ENCODE results near the gene NRG4. TPM values are rescaled to one million over a fixed set of nuclear protein-coding genes. Genes with fewer than 3 reads are reported as not detected.
"Not testable (repeated sequence)": the region's sequence is repeated elsewhere in the genome, so short reads cannot be mapped to it uniquely, and the experiment has no call there.

The NRG4 gene
- total and polyA plus RNA-seq, 7 donors = 0.98 to 30.0 (median 6.4) TPM

- Histone ChIP-seq H3K27me3 (ENCODE audit: insufficient read depth in 3 of 3, low read length in 2 of 3) (no peaks in the 10 kb centered on the region), H3K9me3 (no peaks in the 10 kb centered on the region), H3K4me1 (peaks cover 32% of the 10 kb centered on the region), H3K36me3 (ENCODE audit: insufficient read depth in 1 of 2, low read depth in 1 of 2) (peaks cover 0 to 36% of the 10 kb centered on the region in 2 donors), H3K4me3 (no peak overlapping the region), H3K27ac (no peak overlapping the region)
- peak; percentile 55 to 86 (median 79) for ATAC-seq
- intact Hi-C loops (cut with DNase I) = no loop called here
- DNase-seq = peak in 1 of 2 donors; percentile 17
- 82 to 85% (median 83%) methylated on average over 9 of the region's 9 CpGs for WGBS, 3 donors
- peak; percentile 32 for TF ChIP-seq CTCF (IDR thresholded peaks at IDR 0.05)
These were observed 90.2 kb downstream of the NRG4 start for GRCh38 chr15:75921732-75922703.

- Histone ChIP-seq H3K9me3 (no peaks in the 10 kb centered on the region), H3K36me3 (ENCODE audit: insufficient read depth in 1 of 2, low read depth in 1 of 2) (peaks cover 0 to 40% of the 10 kb centered on the region in 2 donors), H3K27ac (no peak overlapping the region), H3K4me1 (peaks cover 26% of the 10 kb centered on the region), H3K27me3 (ENCODE audit: insufficient read depth in 3 of 3, low read length in 2 of 3) (no peaks in the 10 kb centered on the region), H3K4me3 (no peak overlapping the region)
- DNase-seq (no peak), ATAC-seq (no peak)
- intact Hi-C loops (cut with DNase I) = no loop called here
- WGBS, 3 donors = 97 to 100% (median 98%) methylated on average over 1 of the region's 1 CpG
- no peak for TF ChIP-seq CTCF (IDR thresholded peaks at IDR 0.05)
These were observed 92.1 kb downstream of the NRG4 start for GRCh38 chr15:75920079-75920478.

DNA sequence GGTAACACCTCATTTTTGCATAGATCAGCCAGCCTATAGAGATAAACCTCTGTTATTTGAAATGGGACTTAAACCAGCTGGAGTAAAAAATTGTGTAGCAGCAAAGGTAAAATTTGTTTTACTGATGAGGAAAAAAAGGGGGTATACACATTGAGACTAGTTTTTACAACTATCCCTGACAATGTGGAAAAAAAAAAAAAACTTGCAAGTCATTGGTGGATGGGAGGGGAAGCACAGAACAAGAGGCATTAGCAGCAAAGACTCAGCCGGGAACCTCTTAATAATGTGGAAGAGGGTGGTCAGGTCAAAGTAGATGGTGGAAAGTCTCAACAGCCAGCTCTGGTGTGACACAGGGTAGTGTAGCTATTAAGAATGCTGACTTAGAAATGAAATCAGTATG lies 94.1 kb downstream of the NRG4 start:
- Histone ChIP-seq H3K27me3 (ENCODE audit: insufficient read depth in 3 of 3, low read length in 2 of 3) (no peaks in the 10 kb centered on the region), H3K36me3 (ENCODE audit: insufficient read depth in 1 of 2, low read depth in 1 of 2) (peaks cover 0 to 60% of the 10 kb centered on the region in 2 donors), H3K4me1 (peaks cover 18% of the 10 kb centered on the region), H3K9me3 (no peaks in the 10 kb centered on the region), H3K27ac (no peak overlapping the region), H3K4me3 (no peak overlapping the region)
- 94 to 100% (median 100%) methylated on average over 1 of the region's 1 CpG for WGBS, 3 donors
- ATAC-seq (no peak), DNase-seq (no peak)
- intact Hi-C loops (cut with DNase I) = no loop called here
- TF ChIP-seq CTCF (IDR thresholded peaks at IDR 0.05) = no peak

- intact Hi-C loops (cut with DNase I) = no loop called here
- DNase-seq (no peak), ATAC-seq (no peak)
- Histone ChIP-seq H3K27ac (no peak overlapping the region), H3K27me3 (ENCODE audit: insufficient read depth in 3 of 3, low read length in 2 of 3) (no peaks in the 10 kb centered on the region), H3K36me3 (ENCODE audit: insufficient read depth in 1 of 2, low read depth in 1 of 2) (peaks cover 0 to 61% of the 10 kb centered on the region in 2 donors), H3K9me3 (no peaks in the 10 kb centered on the region), H3K4me1 (peaks cover 6% of the 10 kb centered on the region), H3K4me3 (no peak overlapping the region)
- TF ChIP-seq CTCF (IDR thresholded peaks at IDR 0.05) = no peak
- 84 to 93% (median 87%) methylated on average over 1 of the region's 1 CpG for WGBS, 3 donors
These were observed 95.2 kb downstream of the NRG4 start for GRCh38 chr15:75916978-75917377.

DNA sequence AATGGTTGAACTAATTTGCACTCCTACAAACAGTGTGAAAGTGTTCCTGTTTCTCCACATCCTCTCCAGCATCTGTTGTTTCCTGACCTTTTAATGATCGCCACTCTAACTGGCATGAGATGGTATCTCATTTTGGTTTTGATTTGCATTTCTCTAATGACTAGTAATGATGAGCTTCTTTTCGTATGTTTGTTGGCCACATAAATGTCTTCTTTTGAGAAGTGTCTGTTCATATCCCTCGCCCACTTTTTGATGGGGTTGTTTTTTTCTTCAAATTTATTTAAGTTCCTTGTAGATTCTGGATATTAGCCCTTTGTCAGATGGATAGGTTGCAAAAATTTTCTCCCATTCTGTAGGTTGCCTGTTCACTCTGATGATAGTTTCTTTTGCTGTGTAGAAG lies 101.9 kb downstream of the NRG4 start:
- ATAC-seq; H3K4me3 ChIP-seq; H3K27me3 ChIP-seq (ENCODE audit: insufficient read depth in 3 of 3, low read length in 2 of 3); intact Hi-C loops (cut with DNase I); H3K27ac ChIP-seq; H3K9me3 ChIP-seq; H3K4me1 ChIP-seq; DNase-seq: not testable (repeated sequence)
- 96 to 99% (median 98%) methylated on average over 3 of the region's 3 CpGs for WGBS, 3 donors
- H3K36me3 ChIP-seq (ENCODE audit: insufficient read depth in 1 of 2, low read depth in 1 of 2) = peaks cover 4 to 72% of the 10 kb centered on the region in 2 donors

Data from psoas muscle (tissue), 8 donors.